SK-N-SH treated with all-trans-retinoic acid at 6 μM for 48 hours (cell line): ENCODE data around the gene FRAS1.

ENCODE experiments used
- ARNTL ChIP-seq: fragments of 450-650 bp; formaldehyde crosslinking; IDR thresholded peaks from 2 replicates; pipeline ENCODE4 v1.5.0; 2020; ENCODE audit warnings: low read depth, mild to moderate bottlenecking, moderate library complexity, borderline replicate concordance
- CREB5 ChIP-seq: fragments of 250-450 bp; sonication (Bioruptor Pico); IDR thresholded peaks from 2 replicates; pipeline ENCODE4 v1.5.1; 2020; ENCODE audit warnings: low read depth, mild to moderate bottlenecking, moderate library complexity
- CSRNP3 ChIP-seq: fragments of 250-450 bp; sonication (Bioruptor Pico); IDR thresholded peaks from 2 replicates; pipeline ENCODE4 v1.5.1; 2021; ENCODE audit warnings: mild to moderate bottlenecking, moderate library complexity
- ESRRG ChIP-seq: fragments of 250-450 bp; sonication (Bioruptor Pico); IDR thresholded peaks from 2 replicates; pipeline ENCODE4 v1.6.1; 2021; ENCODE audit warnings: mild to moderate bottlenecking
- GLIS3 ChIP-seq: fragments of 250-450 bp; sonication (Bioruptor Pico); IDR thresholded peaks from 2 replicates; pipeline ENCODE4 v1.5.0; 2020; ENCODE audit warnings: mild to moderate bottlenecking, moderate library complexity
- PATZ1 ChIP-seq: fragments of 250-450 bp; sonication (Bioruptor Pico); IDR thresholded peaks from 2 replicates; pipeline ENCODE4 v1.8.0; 2020; ENCODE audit warnings: mild to moderate bottlenecking, moderate library complexity, borderline replicate concordance
- POU6F1 ChIP-seq: fragments of 250-450 bp; sonication (Bioruptor Pico); IDR thresholded peaks from 2 replicates; pipeline ENCODE4 v1.8.0; 2021; ENCODE audit warnings: low read depth, mild to moderate bottlenecking, moderate library complexity, borderline replicate concordance
- RARB ChIP-seq: fragments of 250-450 bp; sonication (Bioruptor Pico); IDR thresholded peaks from 2 replicates; pipeline ENCODE4 v1.8.0; 2021; ENCODE audit warnings: mild to moderate bottlenecking, moderate library complexity
- SNAI2 ChIP-seq: fragments of 250-450 bp; sonication (Bioruptor Pico); IDR thresholded peaks from 2 replicates; pipeline ENCODE4 v1.5.0; 2020; ENCODE audit warnings: mild to moderate bottlenecking, moderate library complexity
- TOX ChIP-seq: fragments of 250-450 bp; sonication (Bioruptor Pico); IDR thresholded peaks from 2 replicates; pipeline ENCODE4 v1.8.0; 2021; ENCODE audit warnings: mild to moderate bottlenecking, moderate library complexity, borderline replicate concordance
- ZC3H10 ChIP-seq: fragments of 250-450 bp; sonication (Bioruptor Pico); IDR thresholded peaks from 2 replicates; pipeline ENCODE4 v1.5.1; 2021; ENCODE audit warnings: mild to moderate bottlenecking, moderate library complexity
- ZFP3 ChIP-seq: fragments of 250-450 bp; sonication (Bioruptor Pico); IDR thresholded peaks from 2 replicates; pipeline ENCODE4 v1.5.0; 2020; ENCODE audit warnings: mild to moderate bottlenecking, moderate library complexity
- ZFP30 ChIP-seq: fragments of 450-650 bp; formaldehyde crosslinking; IDR thresholded peaks from 2 replicates; pipeline ENCODE4 v1.5.0; 2022; ENCODE audit warnings: mild to moderate bottlenecking, moderate library complexity

GRCh38 chr4:78524009-78524408, 466.9 kb downstream of the FRAS1 start:
- TF ChIP-seq ESRRG (CRISPR knock-in tag) = no peak
- no peak for TF ChIP-seq CREB5 (CRISPR knock-in tag)
- TF ChIP-seq RARB (CRISPR knock-in tag) = no peak
- no peak for TF ChIP-seq ARNTL (CRISPR knock-in tag)
- TF ChIP-seq PATZ1 = no peak
- no peak for TF ChIP-seq SNAI2 (CRISPR knock-in tag)
- no peak for TF ChIP-seq ZC3H10 (CRISPR knock-in tag)
- no peak for TF ChIP-seq CSRNP3
- TF ChIP-seq ZFP3 (CRISPR knock-in tag) = no peak
- TF ChIP-seq POU6F1 (CRISPR knock-in tag) = no peak
- TF ChIP-seq GLIS3 (CRISPR knock-in tag) = no peak
- no peak for TF ChIP-seq TOX (CRISPR knock-in tag)
- TF ChIP-seq ZFP30 = no peak
